GM12878 (cell line): ENCODE results near the gene PLA2G1B. TPM values are rescaled to one million over a fixed set of nuclear protein-coding genes. Genes with fewer than 3 reads are reported as not detected.

Source experiments
- ATAC-seq: fragments of 200-7000 bp; cut with Tn5 transposase; 3 replicates; pipeline ENCODE4 v1.9.1; 2020; ENCODE audit warnings: mild to moderate bottlenecking, moderate library complexity
- BruUV-seq: library from RNA; stranded (reverse); fragments of 400-500 nt; replicated peaks from 2 replicates; lab custom pipeline; 2021; lab: Mats Ljungman, UMichigan
- CTCF ChIA-PET: fragments of 300-600 bp; sonication (Branson Sonifier 250); formaldehyde crosslinking; extraction: SDS; loops from one replicate; lab custom pipeline; 2021; ENCODE audit warnings: inconsistent platforms; lab: Yijun Ruan, JAX
- POLR2A ChIA-PET: fragments of 350-600 bp; formaldehyde crosslinking; extraction: SDS; loops from one replicate; lab custom pipeline; 2021; ENCODE audit warnings: inconsistent platforms; lab: Charles Lee
- RAD21 ChIA-PET: fragments of 300-600 bp; sonication (Branson Sonifier 250); formaldehyde crosslinking; loops from one replicate; lab custom pipeline; 2023; ENCODE audit warnings: antibody characterized with exemption; ENCODE audit not compliant: unreplicated experiment; lab: Charles Lee
- SMC1A ChIA-PET: fragments of 300-600 bp; sonication (Branson Sonifier 250); formaldehyde crosslinking; loops from one replicate; lab custom pipeline; 2023; ENCODE audit not compliant: unreplicated experiment, uncharacterized antibody; lab: Charles Lee
- DNase-seq: peaks from one replicate; pipeline ENCODE4 v3.0.0-alpha.2; 2011; ENCODE audit warnings: low read depth, low spot score
- FAIRE-seq: peaks from 3 replicates; lab custom pipeline; 2011; peaks lifted over from hg19 to GRCh38; lab: Jason Lieb, UNC
- H2AFZ ChIP-seq: 2 replicates; pipeline ENCODE4 v1.6.0; 2011; ENCODE audit warnings: low read depth, low read length, control low read depth; ENCODE audit not compliant: control insufficient read depth
- H3K27ac ChIP-seq: 2 replicates; pipeline ENCODE4 v1.5.1; 2011; ENCODE audit warnings: control low read depth; ENCODE audit not compliant: control insufficient read depth, insufficient read depth
- H3K27me3 ChIP-seq, 2 experiments: replicated peaks in 1 of 2; 2 replicates each; pipeline versions ENCODE4 v1.6.0 to v1.6.1; 2011; ENCODE audit warnings: low read length in 1 of 2; ENCODE audit not compliant: control insufficient read depth in 2 of 2, insufficient read depth in 2 of 2
- H3K36me3 ChIP-seq, 2 experiments: 2 replicates each; pipeline ENCODE4 v1.5.1; 2011; ENCODE audit warnings: low read length in 1 of 2; ENCODE audit not compliant: control insufficient read depth in 2 of 2, insufficient read depth in 2 of 2
- H3K4me1 ChIP-seq: 2 replicates; pipeline ENCODE4 v1.6.1; 2011; ENCODE audit warnings: mild to moderate bottlenecking, low read length, moderate library complexity, mixed read lengths; ENCODE audit not compliant: control insufficient read depth, insufficient read depth
- H3K4me2 ChIP-seq: 2 replicates; pipeline ENCODE4 v1.6.0; 2011; ENCODE audit warnings: control low read depth; ENCODE audit not compliant: control insufficient read depth, insufficient read depth
- H3K4me3 ChIP-seq: fragments of 200-600 bp; sonication (generic); 2 replicates; pipeline ENCODE4 v1.5.1; 2016
- H3K79me2 ChIP-seq: 2 replicates; pipeline ENCODE4 v1.6.0; 2011; ENCODE audit warnings: low read length; ENCODE audit not compliant: control insufficient read depth, insufficient read depth
- H3K9ac ChIP-seq: 2 replicates; pipeline ENCODE4 v1.8.0; 2011; ENCODE audit warnings: low read length, control low read depth, mixed read lengths; ENCODE audit not compliant: control insufficient read depth, insufficient read depth
- H3K9me3 ChIP-seq: replicated peaks from 3 replicates; pipeline ENCODE4 v1.5.1; 2011; ENCODE audit warnings: mild to moderate bottlenecking, low read length; ENCODE audit not compliant: control insufficient read depth, insufficient read depth
- H4K20me1 ChIP-seq: 2 replicates; pipeline ENCODE4 v1.6.0; 2011; ENCODE audit not compliant: control insufficient read depth, insufficient read depth
- ATF3 ChIP-seq: IDR thresholded peaks from 2 replicates; pipeline ENCODE4 v1.6.1; 2011; ENCODE audit warnings: low read depth, mild to moderate bottlenecking, low read length, moderate library complexity, borderline replicate concordance; ENCODE audit errors: extremely low read depth
- BACH1 ChIP-seq: fragments of 450-650 bp; IDR thresholded peaks from 2 replicates; pipeline ENCODE4 v1.6.1; 2017; ENCODE audit warnings: mild to moderate bottlenecking, borderline replicate concordance
- BCL11A ChIP-seq: IDR thresholded peaks from 2 replicates; pipeline ENCODE4 v1.6.1; 2011; ENCODE audit warnings: low read depth, low read length
- BRCA1 ChIP-seq: IDR thresholded peaks from 2 replicates; pipeline ENCODE4 v1.6.1; 2011; ENCODE audit warnings: low read depth, low read length, improper control_type of control experiment
- CBX3 ChIP-seq: fragments of 200-600 bp; sonication (generic); IDR thresholded peaks from 2 replicates; pipeline ENCODE4 v1.6.1; 2016; ENCODE audit warnings: low read depth, borderline replicate concordance
- CHD1 ChIP-seq: IDR thresholded peaks from 2 replicates; pipeline ENCODE4 v1.6.1; 2012; ENCODE audit warnings: low read depth, low read length, improper control_type of control experiment
- CHD2 ChIP-seq: IDR thresholded peaks from 2 replicates; pipeline ENCODE4 v1.6.1; 2011; ENCODE audit warnings: low read depth, low read length, improper control_type of control experiment, borderline replicate concordance
- IKZF2 ChIP-seq, 2 experiments: fragments of 450-650 bp; IDR thresholded peaks; 2 replicates each; pipeline ENCODE4 v1.6.1; 2017; ENCODE audit warnings: mild to moderate bottlenecking in 2 of 2, moderate library complexity in 2 of 2
- KDM1A ChIP-seq: fragments of 200-600 bp; sonication (generic); IDR thresholded peaks from 2 replicates; pipeline ENCODE4 v1.6.1; 2016; ENCODE audit warnings: borderline replicate concordance
- PML ChIP-seq: IDR thresholded peaks from 2 replicates; pipeline ENCODE4 v1.6.1; 2012; ENCODE audit warnings: low read length, inconsistent platforms
- POLR2AphosphoS5 ChIP-seq: IDR thresholded peaks from 2 replicates; pipeline ENCODE4 v1.6.1; 2011; ENCODE audit warnings: mild to moderate bottlenecking, low read length, inconsistent platforms
- RUNX3 ChIP-seq: IDR thresholded peaks from 2 replicates; pipeline ENCODE4 v1.6.1; 2012; ENCODE audit warnings: low read length, inconsistent platforms
- SREBF1 ChIP-seq: IDR thresholded peaks from 2 replicates; pipeline ENCODE4 v1.6.1; 2012; ENCODE audit warnings: mild to moderate bottlenecking, low read length
- WGBS: methylation state at CpG from one replicate; pipeline ENCODE4 v1.1.6; 2016; ENCODE audit warnings: low lambda C conversion rate; ENCODE audit not compliant: insufficient replicate concordance, insufficient coverage; ENCODE audit errors: missing lambda C conversion rate; 5-methylcytosine and 5-hydroxymethylcytosine counted together
- in situ Hi-C: fragments of 300-500 bp; cut with MboI; formaldehyde crosslinking; loops from 9 replicates; pipeline ENCODE4 v1.14.3; 2018; ENCODE audit warnings: mixed read lengths
- intact Hi-C: fragments of 100-400 bp; cut with micrococcal nuclease; formaldehyde crosslinking; loops from one replicate; pipeline ENCODE4 v1.14.2; 2022; ENCODE audit not compliant: unreplicated experiment
- polyA plus RNA-seq, 11 experiments: library from polyadenylated mRNA; depleted of rRNA in 4 of 11; unstranded in 6 of 11; stranded (reverse) in 5 of 11; fragments of >200 nt; fragmentation: Nextera tagmentation in 4 of 11; fragmentation: Illumina TruSeq in 1 of 11; extraction: Ambion mirVana in 4 of 11; extraction: Trizol in 1 of 11; gene quantifications; 1 replicate in 1 of 11; 2 replicates in 10 of 11; pipeline versions ENCODE4 v1.2.1 to v1.2.3, GENCODE V29; 2011 to 2016; ENCODE audit warnings: inconsistent platforms in 2 of 11, missing spikeins in 2 of 11, low read depth in 1 of 11
- total RNA-seq, 4 experiments: library from RNA; depleted of rRNA in 3 of 4; stranded (reverse); fragments of >200 nt in 3 of 4; fragmentation: Illumina TruSeq in 1 of 4; extraction: Trizol in 1 of 4; gene quantifications; 2 replicates each; pipeline versions ENCODE4 v1.2.1 to v1.2.3, GENCODE V29; 2013 to 2021
- TF ChIP-seq, protein P1 (sequence below): fragments of 150-350 bp; IDR thresholded peaks from 2 replicates; pipeline ENCODE4 v1.6.1; 2016; ENCODE audit warnings: low read depth, low read length

The PLA2G1B gene
- total and polyA plus RNA-seq, 10 of the 15 experiments (the other 5 are each of a cell fraction or from before 2014, with no cell fraction given), result not detected

DNA sequence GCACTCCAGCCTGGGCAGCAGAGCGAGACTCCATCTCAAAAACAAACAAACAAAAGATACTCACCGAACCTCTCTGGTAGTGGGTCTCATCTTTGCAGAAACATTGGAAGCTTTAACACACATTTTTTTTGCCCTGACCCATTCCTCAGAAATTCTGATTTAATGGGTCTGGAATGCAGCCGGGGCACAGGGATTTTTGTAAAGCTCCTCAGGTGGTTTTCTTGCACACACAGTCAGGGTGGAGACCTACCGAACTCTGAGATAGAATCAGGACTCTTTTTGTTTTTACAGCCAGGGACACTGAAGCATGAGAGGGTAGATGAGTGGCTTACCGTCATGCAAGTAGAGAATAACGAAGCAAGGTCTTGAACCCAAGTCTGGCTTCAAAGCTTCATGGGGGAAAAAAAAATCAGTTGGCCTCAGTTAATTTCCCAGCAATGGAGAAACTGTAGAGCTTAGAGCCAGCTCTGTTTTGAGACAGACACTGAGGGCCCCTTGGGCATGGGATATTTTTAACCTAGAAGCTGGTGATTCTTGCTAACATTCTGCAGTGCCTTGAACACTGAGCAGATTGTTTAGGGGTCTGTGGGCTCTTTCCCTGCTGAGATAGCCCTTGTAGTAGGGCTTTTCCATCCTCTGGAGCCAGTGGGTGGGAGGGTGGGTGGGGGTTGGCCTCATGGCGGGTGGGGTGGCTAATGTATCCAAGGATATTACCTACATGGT, 40.6 kb downstream of the PLA2G1B start:
- peaks cover 9% of the 10 kb centered on the region for H3K4me1 ChIP-seq
- in situ Hi-C loops, result no loop called here
- no peak overlapping the region for H2AFZ ChIP-seq
- no peak overlapping the region for H3K9ac ChIP-seq
- intact Hi-C loops, result no loop called here
- no peak overlapping the region for H3K4me2 ChIP-seq
- H3K27me3 ChIP-seq, result no peaks in the 10 kb centered on the region
- DNase-seq (no peak), ATAC-seq (no peak), FAIRE-seq (no peak)
- H3K4me3 ChIP-seq, result no peak overlapping the region
- SMC1A ChIA-PET, result interaction anchor here (1.7 kb wide), 1 partner anchor 59 kb away, joined by 5 read pairs; no protein-coding TSS in a partner anchor
- BruUV-seq, result no TSS peak
- no peaks in the 10 kb centered on the region for H3K79me2 ChIP-seq
- RAD21 ChIA-PET, result interaction anchor here (0.6 to 1.4 kb wide), 3 partner anchors 13 to 65 kb away, joined by 3 to 4 read pairs (median 4); no protein-coding TSS in a partner anchor
- no peak overlapping the region for H3K27ac ChIP-seq
- H3K9me3 ChIP-seq, result no peaks in the 10 kb centered on the region
- POLR2A ChIA-PET, result interaction anchor here (0.5 kb wide), 1 partner anchor 12 kb away, joined by 3 read pairs; no protein-coding TSS in a partner anchor
- no peaks in the 10 kb centered on the region for H4K20me1 ChIP-seq
- TF ChIP-seq KDM1A (no peak), POLR2AphosphoS5 (no peak), RUNX3 (no peak), BRCA1 (no peak), CHD1 (no peak), CHD2 (no peak)
- CTCF ChIA-PET, result interaction anchor here (2.0 to 2.2 kb wide), 2 partner anchors 15 to 59 kb away, joined by 6 to 11 read pairs; partner anchors contain the start of gene SIRT4
- H3K36me3 ChIP-seq, result no peaks in the 10 kb centered on the region
- 34% methylated on average over 7 of the region's 7 CpGs for WGBS

GRCh38 chr12:120284381-120284780, 43.2 kb downstream of the PLA2G1B start:
- FAIRE-seq, result no peak
- H3K4me3 ChIP-seq, result no peak overlapping the region
- H3K9ac ChIP-seq, result no peak overlapping the region
- H3K36me3 ChIP-seq, result no peaks in the 10 kb centered on the region
- no peaks in the 10 kb centered on the region for H4K20me1 ChIP-seq
- intact Hi-C loops (no loop called here), in situ Hi-C loops (no loop called here)
- H3K27me3 ChIP-seq, result no peaks in the 10 kb centered on the region
- RAD21 ChIA-PET, result interaction anchor here (1.2 kb wide), 1 partner anchor 42 kb away, joined by 3 read pairs; no protein-coding TSS in a partner anchor
- WGBS, result 50% methylated on average over 3 of the region's 3 CpGs
- no peaks in the 10 kb centered on the region for H3K4me1 ChIP-seq
- DNase-seq, result no peak
- no peaks in the 10 kb centered on the region for H3K9me3 ChIP-seq
- POLR2A ChIA-PET, result interaction anchor here (0.7 kb wide), 1 partner anchor 664 kb away, joined by 3 read pairs; no protein-coding TSS in a partner anchor
- ATAC-seq, result no peak
- no peaks in the 10 kb centered on the region for H3K79me2 ChIP-seq
- H2AFZ ChIP-seq, result no peak overlapping the region
- BruUV-seq, result no TSS peak
- H3K27ac ChIP-seq, result no peak overlapping the region
- CTCF ChIA-PET, result interaction anchor here (1.3 kb wide), 1 partner anchor 56 kb away, joined by 4 read pairs; no protein-coding TSS in a partner anchor
- no peak overlapping the region for H3K4me2 ChIP-seq
- SMC1A ChIA-PET, result no interaction called here
- TF ChIP-seq CBX3 (no peak), PML (no peak), BCL11A (no peak), IKZF2 (IDR thresholded peaks at IDR 0.05) (no peak), ATF3 (no peak), SREBF1 (no peak), BACH1 (no peak)
- TF ChIP-seq, protein P1, sequence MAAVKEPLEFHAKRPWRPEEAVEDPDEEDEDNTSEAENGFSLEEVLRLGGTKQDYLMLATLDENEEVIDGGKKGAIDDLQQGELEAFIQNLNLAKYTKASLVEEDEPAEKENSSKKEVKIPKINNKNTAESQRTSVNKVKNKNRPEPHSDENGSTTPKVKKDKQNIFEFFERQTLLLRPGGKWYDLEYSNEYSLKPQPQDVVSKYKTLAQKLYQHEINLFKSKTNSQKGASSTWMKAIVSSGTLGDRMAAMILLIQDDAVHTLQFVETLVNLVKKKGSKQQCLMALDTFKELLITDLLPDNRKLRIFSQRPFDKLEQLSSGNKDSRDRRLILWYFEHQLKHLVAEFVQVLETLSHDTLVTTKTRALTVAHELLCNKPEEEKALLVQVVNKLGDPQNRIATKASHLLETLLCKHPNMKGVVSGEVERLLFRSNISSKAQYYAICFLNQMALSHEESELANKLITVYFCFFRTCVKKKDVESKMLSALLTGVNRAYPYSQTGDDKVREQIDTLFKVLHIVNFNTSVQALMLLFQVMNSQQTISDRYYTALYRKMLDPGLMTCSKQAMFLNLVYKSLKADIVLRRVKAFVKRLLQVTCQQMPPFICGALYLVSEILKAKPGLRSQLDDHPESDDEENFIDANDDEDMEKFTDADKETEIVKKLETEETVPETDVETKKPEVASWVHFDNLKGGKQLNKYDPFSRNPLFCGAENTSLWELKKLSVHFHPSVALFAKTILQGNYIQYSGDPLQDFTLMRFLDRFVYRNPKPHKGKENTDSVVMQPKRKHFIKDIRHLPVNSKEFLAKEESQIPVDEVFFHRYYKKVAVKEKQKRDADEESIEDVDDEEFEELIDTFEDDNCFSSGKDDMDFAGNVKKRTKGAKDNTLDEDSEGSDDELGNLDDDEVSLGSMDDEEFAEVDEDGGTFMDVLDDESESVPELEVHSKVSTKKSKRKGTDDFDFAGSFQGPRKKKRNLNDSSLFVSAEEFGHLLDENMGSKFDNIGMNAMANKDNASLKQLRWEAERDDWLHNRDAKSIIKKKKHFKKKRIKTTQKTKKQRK, result no peak
